ENCODE data around the gene WWC2.
"Not testable (repeated sequence)": the region's sequence is repeated elsewhere in the genome, so short reads cannot be mapped to it uniquely, and the experiment has no call there.

The WWC2 gene

DNA sequence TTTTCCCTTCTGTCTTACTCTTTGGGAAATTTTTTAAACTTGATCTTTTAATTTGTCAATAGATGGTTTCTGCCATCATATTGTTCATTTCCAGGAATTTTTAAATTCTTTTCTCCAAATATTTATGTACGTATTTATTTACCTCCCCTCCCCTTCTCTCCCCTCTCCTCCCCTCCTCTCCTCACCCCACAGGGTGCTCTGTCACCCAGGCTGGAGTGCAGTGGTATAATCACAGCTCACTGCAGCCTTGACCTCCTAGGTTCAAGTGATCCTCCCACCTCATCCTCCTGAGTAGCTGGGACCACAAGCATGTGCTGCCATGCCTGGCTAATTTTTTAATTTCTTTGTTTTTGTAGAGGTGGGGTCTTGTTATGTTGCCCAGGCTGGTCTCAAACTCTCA is 73.8 kb downstream of the WWC2 start:
- no peak for DNase-seq (ENCODE audit: low read depth)

GRCh38 chr4:183173580-183174526 is 74.8 kb downstream of the WWC2 start:
- DNase-seq (ENCODE audit: low read depth) = no peak

GRCh38 chr4:183175631-183176232 is 76.7 kb downstream of the WWC2 start:
- no peak for DNase-seq (ENCODE audit: low read depth)

- DNase-seq (ENCODE audit: low read depth) = no peak
Measured at GRCh38 chr4:183177001-183177400, 77.9 kb downstream of the WWC2 start.

DNA sequence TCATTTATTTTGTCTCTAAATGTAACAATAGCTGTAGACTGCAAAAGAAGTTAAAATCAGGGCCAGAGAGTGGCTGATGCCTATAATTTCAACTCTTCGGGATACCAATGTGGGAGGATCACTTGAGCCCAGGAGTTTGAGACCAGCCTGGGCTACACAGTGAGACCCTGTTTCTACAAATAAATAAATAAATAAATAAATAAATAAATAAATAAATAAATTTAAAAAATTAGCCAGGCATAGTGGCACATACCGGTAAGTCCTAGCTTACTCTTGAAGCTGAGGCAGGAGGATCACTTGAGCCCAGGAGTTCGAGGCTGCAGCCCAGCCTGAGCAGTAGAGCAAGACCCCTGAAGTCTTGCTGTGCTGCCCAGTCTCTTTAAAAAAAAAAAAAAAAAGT is 79.1 kb downstream of the WWC2 start:
- no peak for DNase-seq (ENCODE audit: low read depth)

DNA sequence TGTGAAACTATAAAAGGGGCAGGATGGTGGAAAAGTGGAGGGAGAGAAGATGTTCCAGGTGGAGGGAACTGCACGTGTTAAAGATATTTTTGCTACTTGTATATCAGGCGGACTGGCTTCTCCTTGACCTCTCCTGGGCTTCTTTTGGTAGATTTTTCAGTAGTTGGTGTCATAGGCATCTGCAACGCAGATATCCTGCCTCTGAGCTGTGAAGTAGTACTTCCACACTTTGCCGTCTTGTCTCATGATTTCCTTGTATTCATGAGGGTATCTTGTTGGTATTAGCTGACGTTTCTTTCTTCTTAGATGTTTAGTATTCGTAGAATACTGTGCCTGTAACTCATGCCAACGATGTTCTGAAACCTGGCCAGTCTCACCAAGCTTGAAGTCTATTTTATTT is 81.0 kb downstream of the WWC2 start:
- DNase-seq (ENCODE audit: low read depth) = no peak

DNA sequence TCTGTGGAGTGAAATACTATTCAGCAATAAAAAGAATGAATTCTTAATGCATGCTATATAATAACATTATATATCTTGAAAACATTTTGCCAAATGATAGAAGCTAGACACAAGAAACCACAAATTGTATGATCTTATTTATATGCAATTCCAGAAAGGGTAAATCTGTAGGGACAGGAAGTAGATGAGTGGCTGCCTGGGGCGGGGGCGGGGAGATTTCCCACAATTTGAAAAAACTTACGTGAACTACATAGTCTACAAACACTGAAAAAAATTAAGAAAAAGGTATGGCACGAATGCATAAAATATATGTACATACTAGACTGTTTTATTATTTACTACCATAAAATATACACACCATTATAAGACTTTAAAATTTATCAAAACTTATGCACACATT is 81.6 kb downstream of the WWC2 start:
- no peak for DNase-seq (ENCODE audit: low read depth)

DNA sequence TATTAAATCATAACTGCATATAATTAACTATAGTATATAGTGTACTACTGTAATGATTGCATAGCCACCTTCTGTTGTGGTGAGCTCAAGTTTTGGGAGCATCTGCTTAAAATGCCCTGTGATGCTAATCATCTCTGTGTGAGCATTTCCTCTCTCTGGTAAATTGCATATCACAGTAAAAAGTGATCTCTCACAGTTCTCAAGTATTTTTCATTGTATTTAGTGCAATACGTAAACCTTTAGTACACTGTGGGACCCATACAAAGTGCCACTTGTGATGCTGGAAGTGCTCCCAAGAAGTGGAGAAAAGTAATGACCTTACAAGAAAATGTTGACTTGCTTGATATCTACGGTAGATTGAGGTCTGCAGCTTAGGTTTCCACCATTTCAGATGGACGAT is 82.0 kb downstream of the WWC2 start:
- DNase-seq (ENCODE audit: low read depth) = no peak

DNA sequence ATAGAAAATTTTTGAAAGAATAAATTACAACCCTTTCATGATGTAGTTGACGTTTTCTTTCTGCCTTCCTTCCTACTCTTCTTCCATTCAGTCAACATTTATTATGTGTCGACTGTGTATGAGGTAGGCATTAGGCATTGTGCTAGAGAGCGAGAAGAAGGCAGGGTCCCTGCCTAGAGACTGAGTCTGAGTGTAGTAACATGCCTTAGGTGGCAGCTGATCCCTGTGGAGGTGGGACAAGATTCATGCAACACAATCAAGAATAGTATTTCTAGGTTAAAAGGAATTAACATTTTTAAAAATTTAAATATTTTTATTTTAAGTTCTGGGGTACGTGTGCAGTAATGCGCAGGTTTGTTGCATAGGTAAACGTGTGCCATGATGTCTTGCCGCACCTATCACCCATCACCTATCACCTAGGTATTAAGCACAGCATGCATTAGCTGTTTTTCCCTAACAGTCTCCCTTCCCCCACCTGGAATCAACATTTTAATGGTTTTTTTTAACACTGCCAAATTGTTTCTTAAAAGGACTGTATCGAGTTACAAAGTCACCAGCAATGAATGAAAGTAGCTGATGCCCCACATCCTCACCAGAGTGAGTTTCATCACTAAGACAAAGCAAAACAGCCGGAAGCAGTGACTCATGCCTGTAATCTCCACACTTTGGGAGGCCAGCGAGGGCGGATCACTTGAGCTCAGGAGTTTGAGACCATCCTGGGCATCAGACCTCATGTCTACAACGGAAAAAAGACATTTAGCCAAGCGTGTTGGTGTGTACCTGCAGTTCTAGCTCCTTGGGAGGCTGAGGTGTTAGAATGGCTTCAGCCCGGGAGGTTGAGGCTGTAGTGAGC is 84.0 kb downstream of the WWC2 start:
- DNase-seq (ENCODE audit: low read depth) = peak; percentile 7

GRCh38 chr4:183183906-183184535 is 85.0 kb downstream of the WWC2 start:
- DNase-seq (ENCODE audit: low read depth) = no peak

DNA sequence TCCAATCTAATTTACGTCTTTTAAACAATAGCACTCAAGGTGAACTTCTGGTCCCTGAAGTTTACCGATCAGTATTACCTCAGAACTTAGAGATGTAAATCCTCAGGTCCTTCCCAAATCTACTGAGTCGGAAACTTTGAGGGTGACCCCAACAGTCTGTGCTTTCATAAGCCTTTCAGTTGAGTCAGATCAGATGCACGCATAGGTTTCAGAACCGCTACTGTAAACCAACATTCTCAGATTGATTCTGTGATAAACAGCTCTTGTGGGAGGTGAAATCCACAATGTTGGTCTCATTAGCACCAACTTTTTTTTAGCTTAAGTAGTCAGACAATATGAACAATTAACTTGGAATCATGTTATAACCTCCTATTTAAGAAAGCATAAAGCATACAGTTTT is 86.0 kb downstream of the WWC2 start:
- no peak for DNase-seq (ENCODE audit: low read depth)

DNA sequence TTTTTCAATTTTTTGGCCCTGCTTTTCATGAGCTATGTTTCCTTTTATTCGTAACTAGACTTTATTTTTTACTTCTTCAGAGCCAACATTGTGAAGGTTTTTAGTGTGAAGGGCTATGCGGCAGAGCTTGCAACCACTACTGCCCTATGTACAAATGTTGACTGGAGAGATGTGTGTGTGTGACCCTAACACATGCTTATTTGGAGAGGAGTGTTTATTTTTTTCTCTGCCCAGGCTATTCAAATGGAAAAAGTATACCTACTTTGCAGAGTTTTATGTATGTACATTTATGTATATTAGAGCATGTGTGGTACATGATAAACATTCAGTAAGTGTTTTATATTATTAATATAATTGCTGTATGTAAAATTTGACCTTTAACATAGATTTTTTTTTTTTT is 86.5 kb downstream of the WWC2 start:
- DNase-seq (ENCODE audit: low read depth) = no peak

DNA sequence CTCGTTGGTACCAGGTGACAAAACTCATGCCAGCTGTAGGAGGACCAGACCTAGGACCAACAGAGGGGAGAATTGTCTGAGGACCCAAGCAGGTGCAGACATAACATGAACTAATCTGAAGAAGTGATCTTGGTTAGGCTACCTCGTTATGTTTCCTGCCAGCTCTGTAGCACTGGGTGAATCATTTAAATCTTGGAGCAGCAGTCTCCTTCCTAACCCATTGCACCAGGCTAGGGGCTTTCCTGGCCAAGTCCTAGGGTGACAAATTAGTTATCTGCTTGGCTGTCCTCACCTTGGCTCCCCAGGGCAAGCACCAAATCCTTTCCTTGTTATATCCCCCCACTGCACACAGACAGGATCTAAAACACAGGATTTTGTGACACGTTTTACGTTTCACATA is 87.8 kb downstream of the WWC2 start:
- no peak for DNase-seq (ENCODE audit: low read depth)

DNA sequence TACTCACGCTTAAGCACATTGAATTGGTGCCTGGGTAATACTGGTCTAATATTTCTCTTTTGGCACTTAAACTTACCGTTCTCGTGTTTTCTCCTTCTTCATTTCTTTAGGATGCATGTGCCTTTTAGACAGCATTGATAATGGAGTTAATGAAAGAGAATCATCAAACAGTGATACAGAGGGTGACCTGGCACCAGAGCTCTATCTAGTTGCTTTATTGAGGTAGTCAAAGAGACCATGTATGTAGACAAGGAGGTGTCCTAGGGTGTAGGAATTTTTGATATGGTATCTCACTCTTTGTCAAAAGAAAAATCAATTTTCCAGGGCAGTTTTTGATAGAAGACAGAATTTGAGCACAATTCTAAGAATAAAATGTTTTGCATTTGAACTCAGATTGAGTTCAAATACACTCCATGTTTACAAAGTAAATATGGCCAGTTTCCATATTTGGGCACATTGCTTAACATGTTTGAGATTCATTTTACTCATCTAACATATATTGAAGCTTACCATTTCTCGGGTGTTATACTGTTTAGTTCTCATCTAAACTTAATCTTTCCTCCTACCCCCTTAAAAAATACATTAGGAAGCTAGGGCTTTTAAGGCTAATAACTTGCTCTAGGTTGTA is 92.0 kb downstream of the WWC2 start:
- no peak for DNase-seq (ENCODE audit: low read depth)

- no peak for DNase-seq (ENCODE audit: low read depth)
Measured at GRCh38 chr4:183191630-183192029, 92.6 kb downstream of the WWC2 start.

DNA sequence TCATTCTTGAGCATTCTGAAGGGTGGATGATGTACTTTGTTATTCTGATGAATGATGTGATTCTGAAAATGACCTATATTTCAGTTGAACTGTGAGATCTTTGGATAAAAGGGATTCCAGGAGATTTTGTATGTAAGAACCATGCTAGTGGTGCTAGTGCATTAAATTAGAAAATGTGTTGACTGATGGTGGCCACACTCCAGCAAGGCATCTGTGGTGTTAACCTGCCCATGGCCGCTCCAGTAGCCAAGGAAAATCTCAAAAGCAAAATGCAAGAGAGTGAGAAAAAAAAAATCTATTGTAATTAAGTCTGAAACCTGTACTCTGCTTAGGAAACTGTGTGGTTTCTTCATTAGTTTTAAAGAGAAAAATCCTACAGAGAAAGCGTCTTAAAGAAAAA is 93.5 kb downstream of the WWC2 start:
- no peak for DNase-seq (ENCODE audit: low read depth)

GRCh38 chr4:183193730-183194338 is 94.8 kb downstream of the WWC2 start:
- not testable (repeated sequence) for DNase-seq (ENCODE audit: low read depth)

DNA sequence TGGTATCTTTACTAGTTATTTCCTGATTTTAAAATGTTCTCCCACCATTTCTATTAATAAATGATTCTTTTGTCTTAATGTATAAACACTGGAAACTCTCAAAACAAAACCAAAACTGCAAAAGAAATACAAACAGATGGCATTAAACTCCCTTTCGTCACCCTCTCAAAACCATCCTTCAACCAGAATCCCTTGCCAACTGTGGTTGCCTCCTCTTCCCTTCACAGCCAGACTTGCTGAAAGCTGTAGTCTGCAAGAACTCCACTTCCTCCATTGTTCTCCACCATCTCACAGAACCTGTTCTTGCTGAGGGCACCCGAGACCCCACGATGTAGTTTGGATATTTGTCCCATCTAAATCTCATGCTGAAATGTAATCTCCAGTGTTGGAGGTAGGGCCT is 96.5 kb downstream of the WWC2 start:
- DNase-seq (ENCODE audit: low read depth) = no peak

DNA sequence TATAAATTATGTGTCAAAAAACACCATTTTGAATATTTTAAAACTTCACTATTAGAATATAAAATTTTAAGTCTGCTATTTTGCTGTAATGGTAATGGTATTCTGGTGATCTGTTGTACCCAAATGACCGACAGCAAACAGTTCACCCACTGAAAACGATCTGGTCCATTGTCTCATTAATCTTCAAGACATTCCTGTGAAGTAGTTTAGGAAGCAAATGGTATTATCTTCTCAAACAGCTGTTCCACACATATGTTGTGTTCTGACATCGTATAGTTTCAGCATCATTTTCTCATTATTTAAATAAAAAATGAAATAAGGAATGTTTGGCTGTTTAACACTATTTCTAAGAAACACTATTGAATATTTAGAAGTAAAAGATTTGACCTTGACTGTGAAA is 98.1 kb downstream of the WWC2 start:
- DNase-seq (ENCODE audit: low read depth) = no peak

DNA sequence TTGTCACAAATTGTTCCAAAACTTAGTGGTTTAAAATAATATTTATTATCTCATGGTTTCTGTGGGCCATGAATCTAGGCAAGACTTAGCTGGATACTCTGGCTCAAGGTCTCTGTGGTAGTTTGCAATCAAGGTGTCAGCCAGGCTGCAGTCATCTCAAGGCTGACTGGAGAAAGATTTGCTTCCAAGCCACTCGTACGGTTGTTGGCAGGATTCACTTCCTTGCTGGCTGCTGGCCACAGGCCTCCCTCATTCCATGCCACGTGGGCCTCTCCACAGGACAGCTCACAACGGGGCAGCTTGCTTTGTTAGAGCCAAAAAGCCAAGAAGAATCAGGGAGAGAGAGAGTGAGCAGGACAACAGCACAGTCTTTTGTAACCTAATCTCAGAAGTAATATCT is 101.4 kb downstream of the WWC2 start:
- no peak for DNase-seq (ENCODE audit: low read depth)

GRCh38 chr4:183201331-183201730 is 102.3 kb downstream of the WWC2 start:
- no peak for DNase-seq (ENCODE audit: low read depth)
